ENCODE measurements around the gene RAP1GAP2. TPM values are rescaled to one million over a fixed set of nuclear protein-coding genes. Genes with fewer than 3 reads are reported as not detected.

Gene RAP1GAP2
- polyA plus RNA-seq, 1 of the 3 experiments (the other 2 are of a cell fraction) = 22.0 TPM

DNA sequence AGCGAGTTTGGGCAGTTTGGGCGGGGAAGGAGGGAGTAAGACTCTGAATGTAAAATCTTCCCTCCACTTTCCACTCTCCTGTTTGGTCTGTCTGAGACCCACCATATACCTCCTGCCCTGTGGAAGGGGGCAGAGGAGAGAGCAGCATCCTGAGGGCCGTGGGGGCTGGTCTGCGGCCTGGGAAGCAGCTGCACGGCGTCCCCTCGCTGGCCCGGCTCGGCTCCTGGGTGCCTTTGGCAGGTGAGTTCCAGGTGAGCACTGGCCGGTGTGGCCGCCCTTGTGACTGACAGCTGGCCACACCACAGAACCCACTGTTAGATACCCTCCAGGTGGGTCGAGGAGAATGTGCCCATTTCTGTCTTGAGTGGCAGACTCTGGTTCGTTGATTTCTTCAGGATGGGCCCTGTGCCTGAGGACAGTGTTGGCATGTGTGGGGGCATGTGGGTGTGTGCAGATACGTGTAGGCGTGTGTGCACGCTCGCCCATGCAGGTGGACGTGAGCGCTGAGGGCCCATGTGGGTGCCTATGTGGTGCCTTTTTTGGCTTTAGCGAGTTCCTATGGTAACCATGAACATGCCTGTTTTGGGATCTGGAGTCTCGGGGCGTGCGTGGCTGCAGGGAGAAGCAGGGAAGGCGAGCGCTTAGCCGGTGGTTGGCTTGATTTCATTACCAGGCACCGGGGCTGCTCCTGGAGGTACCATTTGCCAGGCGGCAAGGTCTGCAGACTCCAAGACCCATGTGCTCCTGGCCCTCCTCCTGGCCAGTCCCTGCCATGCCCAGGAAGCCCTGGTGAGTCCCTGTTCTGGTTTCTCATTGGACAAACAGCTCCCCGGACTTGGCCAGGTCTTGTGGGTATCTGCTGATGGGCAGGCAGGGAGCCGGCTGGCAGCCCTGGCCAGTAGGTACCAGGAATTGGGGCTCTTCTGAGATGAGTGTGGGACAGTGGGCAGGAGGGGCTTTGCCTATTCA is 12.4 kb downstream of the RAP1GAP2 start (continued):
- TF ChIP-seq, protein P1, sequence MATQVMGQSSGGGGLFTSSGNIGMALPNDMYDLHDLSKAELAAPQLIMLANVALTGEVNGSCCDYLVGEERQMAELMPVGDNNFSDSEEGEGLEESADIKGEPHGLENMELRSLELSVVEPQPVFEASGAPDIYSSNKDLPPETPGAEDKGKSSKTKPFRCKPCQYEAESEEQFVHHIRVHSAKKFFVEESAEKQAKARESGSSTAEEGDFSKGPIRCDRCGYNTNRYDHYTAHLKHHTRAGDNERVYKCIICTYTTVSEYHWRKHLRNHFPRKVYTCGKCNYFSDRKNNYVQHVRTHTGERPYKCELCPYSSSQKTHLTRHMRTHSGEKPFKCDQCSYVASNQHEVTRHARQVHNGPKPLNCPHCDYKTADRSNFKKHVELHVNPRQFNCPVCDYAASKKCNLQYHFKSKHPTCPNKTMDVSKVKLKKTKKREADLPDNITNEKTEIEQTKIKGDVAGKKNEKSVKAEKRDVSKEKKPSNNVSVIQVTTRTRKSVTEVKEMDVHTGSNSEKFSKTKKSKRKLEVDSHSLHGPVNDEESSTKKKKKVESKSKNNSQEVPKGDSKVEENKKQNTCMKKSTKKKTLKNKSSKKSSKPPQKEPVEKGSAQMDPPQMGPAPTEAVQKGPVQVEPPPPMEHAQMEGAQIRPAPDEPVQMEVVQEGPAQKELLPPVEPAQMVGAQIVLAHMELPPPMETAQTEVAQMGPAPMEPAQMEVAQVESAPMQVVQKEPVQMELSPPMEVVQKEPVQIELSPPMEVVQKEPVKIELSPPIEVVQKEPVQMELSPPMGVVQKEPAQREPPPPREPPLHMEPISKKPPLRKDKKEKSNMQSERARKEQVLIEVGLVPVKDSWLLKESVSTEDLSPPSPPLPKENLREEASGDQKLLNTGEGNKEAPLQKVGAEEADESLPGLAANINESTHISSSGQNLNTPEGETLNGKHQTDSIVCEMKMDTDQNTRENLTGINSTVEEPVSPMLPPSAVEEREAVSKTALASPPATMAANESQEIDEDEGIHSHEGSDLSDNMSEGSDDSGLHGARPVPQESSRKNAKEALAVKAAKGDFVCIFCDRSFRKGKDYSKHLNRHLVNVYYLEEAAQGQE (IDR thresholded peaks at IDR 0.05; ENCODE audit: low read depth, low read length) = no peak
- TF ChIP-seq, protein P2, sequence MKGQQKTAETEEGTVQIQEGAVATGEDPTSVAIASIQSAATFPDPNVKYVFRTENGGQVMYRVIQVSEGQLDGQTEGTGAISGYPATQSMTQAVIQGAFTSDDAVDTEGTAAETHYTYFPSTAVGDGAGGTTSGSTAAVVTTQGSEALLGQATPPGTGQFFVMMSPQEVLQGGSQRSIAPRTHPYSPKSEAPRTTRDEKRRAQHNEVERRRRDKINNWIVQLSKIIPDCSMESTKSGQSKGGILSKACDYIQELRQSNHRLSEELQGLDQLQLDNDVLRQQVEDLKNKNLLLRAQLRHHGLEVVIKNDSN (IDR thresholded peaks at IDR 0.05; ENCODE audit: borderline replicate concordance, low read depth) = no peak
- TF ChIP-seq, protein P3, sequence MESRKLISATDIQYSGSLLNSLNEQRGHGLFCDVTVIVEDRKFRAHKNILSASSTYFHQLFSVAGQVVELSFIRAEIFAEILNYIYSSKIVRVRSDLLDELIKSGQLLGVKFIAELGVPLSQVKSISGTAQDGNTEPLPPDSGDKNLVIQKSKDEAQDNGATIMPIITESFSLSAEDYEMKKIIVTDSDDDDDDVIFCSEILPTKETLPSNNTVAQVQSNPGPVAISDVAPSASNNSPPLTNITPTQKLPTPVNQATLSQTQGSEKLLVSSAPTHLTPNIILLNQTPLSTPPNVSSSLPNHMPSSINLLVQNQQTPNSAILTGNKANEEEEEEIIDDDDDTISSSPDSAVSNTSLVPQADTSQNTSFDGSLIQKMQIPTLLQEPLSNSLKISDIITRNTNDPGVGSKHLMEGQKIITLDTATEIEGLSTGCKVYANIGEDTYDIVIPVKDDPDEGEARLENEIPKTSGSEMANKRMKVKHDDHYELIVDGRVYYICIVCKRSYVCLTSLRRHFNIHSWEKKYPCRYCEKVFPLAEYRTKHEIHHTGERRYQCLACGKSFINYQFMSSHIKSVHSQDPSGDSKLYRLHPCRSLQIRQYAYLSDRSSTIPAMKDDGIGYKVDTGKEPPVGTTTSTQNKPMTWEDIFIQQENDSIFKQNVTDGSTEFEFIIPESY (IDR thresholded peaks at IDR 0.05; ENCODE audit: borderline replicate concordance, low read depth) = no peak
- no peak for TF ChIP-seq EZH2phosphoT487 (IDR thresholded peaks at IDR 0.05; ENCODE audit: borderline replicate concordance, low read depth)
- no peak for TF ChIP-seq JUND (IDR thresholded peaks at IDR 0.05)
- no peak for TF ChIP-seq EP300 (IDR thresholded peaks at IDR 0.05; ENCODE audit: borderline replicate concordance in 1 of 2, low read depth in 1 of 2, low read length in 1 of 2)
- no peak for TF ChIP-seq GATA2 (CRISPR knock-in tag; IDR thresholded peaks at IDR 0.05)
- no peak for TF ChIP-seq SIN3A (IDR thresholded peaks at IDR 0.05; ENCODE audit: borderline replicate concordance, low read depth, low read length)
- TF ChIP-seq MXI1 (IDR thresholded peaks at IDR 0.05; ENCODE audit: low read depth, low read length) = no peak

DNA sequence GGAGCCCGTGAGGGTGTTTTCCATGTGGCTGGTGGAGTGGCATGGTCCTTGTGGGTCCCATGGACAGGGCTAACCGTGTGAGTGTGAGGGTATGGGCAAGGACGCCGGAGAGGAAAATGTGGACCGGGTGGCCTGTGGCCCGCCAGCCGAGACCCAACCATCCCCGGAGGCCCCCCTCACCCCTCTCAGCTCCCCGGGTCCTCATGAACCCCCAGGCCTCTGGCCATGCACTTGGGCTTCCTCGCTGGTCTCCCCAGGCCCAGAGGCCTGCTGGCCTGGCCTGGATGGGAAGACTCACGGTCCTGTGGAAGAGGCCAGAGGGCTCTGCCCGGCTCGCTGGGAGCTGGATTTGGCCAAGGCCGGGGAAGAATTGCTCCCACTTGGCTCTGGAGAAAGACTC is 13.1 kb downstream of the RAP1GAP2 start:
- CTCF ChIA-PET = no interaction called here
- TF ChIP-seq, protein P4, sequence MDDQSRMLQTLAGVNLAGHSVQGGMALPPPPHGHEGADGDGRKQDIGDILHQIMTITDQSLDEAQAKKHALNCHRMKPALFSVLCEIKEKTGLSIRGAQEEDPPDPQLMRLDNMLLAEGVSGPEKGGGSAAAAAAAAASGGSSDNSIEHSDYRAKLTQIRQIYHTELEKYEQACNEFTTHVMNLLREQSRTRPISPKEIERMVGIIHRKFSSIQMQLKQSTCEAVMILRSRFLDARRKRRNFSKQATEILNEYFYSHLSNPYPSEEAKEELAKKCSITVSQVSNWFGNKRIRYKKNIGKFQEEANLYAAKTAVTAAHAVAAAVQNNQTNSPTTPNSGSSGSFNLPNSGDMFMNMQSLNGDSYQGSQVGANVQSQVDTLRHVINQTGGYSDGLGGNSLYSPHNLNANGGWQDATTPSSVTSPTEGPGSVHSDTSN (IDR thresholded peaks at IDR 0.05) = no peak
- no peak for TF ChIP-seq TAF1 (IDR thresholded peaks at IDR 0.05; ENCODE audit: borderline replicate concordance, low read depth, low read length)
- no peak for TF ChIP-seq SMC3 (IDR thresholded peaks at IDR 0.05; ENCODE audit: low read depth, low read length)
- TF ChIP-seq, protein P5, sequence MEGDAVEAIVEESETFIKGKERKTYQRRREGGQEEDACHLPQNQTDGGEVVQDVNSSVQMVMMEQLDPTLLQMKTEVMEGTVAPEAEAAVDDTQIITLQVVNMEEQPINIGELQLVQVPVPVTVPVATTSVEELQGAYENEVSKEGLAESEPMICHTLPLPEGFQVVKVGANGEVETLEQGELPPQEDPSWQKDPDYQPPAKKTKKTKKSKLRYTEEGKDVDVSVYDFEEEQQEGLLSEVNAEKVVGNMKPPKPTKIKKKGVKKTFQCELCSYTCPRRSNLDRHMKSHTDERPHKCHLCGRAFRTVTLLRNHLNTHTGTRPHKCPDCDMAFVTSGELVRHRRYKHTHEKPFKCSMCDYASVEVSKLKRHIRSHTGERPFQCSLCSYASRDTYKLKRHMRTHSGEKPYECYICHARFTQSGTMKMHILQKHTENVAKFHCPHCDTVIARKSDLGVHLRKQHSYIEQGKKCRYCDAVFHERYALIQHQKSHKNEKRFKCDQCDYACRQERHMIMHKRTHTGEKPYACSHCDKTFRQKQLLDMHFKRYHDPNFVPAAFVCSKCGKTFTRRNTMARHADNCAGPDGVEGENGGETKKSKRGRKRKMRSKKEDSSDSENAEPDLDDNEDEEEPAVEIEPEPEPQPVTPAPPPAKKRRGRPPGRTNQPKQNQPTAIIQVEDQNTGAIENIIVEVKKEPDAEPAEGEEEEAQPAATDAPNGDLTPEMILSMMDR (IDR thresholded peaks at IDR 0.05) = no peak
- TF ChIP-seq GABPA (IDR thresholded peaks at IDR 0.05; ENCODE audit: low read depth) = no peak
- TF ChIP-seq TCF12 (IDR thresholded peaks at IDR 0.05) = no peak
- no peak for TF ChIP-seq EZH2phosphoT487 (IDR thresholded peaks at IDR 0.05; ENCODE audit: borderline replicate concordance, low read depth)
- TF ChIP-seq, protein P1 (IDR thresholded peaks at IDR 0.05; ENCODE audit: low read depth, low read length) = no peak

More for the DNA sequence above, 13.1 kb downstream of the RAP1GAP2 start:
- Histone ChIP-seq H3K4me3 (ENCODE audit: low read depth in 2 of 2, low read length in 1 of 2) (no peak overlapping the region), H3K27me3 (ENCODE audit: insufficient read depth) (no peaks in the 10 kb centered on the region), H3K4me1 (ENCODE audit: control insufficient read depth in 1 of 2, insufficient read depth in 2 of 2, low read depth in 1 of 2, low read length in 1 of 2) (peaks cover 0 to 5% of the 10 kb centered on the region in 2 experiments; a peak in 1 of 4 replicates), H3K79me2 (ENCODE audit: insufficient read depth) (no peaks in the 10 kb centered on the region), H3K9me2 (no peaks in the 10 kb centered on the region), H4K20me1 (ENCODE audit: insufficient read depth) (no peaks in the 10 kb centered on the region), H3K9ac (no peak overlapping the region), H3K27ac (ENCODE audit: low read depth in 2 of 2, low read length in 1 of 2) (no peak overlapping the region), H3K9me3 (no peaks in the 10 kb centered on the region), H3K36me3 (replicated peaks in 1 of 2; ENCODE audit: control insufficient read depth in 1 of 2, insufficient read depth in 2 of 2, low read length in 1 of 2) (no peaks in the 10 kb centered on the region), H2AFZ (ENCODE audit: low read depth) (no peak overlapping the region), H3F3A (replicated peaks; ENCODE audit: insufficient read depth) (peaks cover 15% of the 10 kb centered on the region), H3K4me2 (no peak overlapping the region)
- no peak for DNase-seq
- POLR2A ChIA-PET = no interaction called here
- 90% methylated on average over 12 of the region's 14 CpGs for WGBS (ENCODE audit: low lambda C conversion rate)

Data from SK-N-SH (cell line).